HepG2 (cell line): ENCODE measurements around the gene RAC2. TPM values are rescaled to one million over a fixed set of nuclear protein-coding genes. Genes with fewer than 3 reads are reported as not detected.

ENCODE experiments used
- ADNP ChIP-seq: sonication (generic); formaldehyde crosslinking; IDR thresholded peaks from 2 replicates; pipeline ENCODE4 v1.4.0; 2020; ENCODE audit warnings: missing genetic modification reagents
- DR1 ChIP-seq: sonication (generic); formaldehyde crosslinking; IDR thresholded peaks from 2 replicates; pipeline ENCODE4 v1.8.0; 2021; ENCODE audit warnings: mild to moderate bottlenecking, missing genetic modification reagents, inconsistent platforms
- FIP1L1 ChIP-seq: fragments of 200-400 bp; formaldehyde crosslinking; IDR thresholded peaks from 2 replicates; pipeline ENCODE4 v1.6.1; 2018; ENCODE audit warnings: low read depth, mild to moderate bottlenecking, low read length, moderate library complexity, borderline replicate concordance; ENCODE audit not compliant: insufficient read depth
- HNRNPUL1 ChIP-seq: fragments of 200-400 bp; formaldehyde crosslinking; IDR thresholded peaks from 2 replicates; pipeline ENCODE4 v1.6.1; 2017; ENCODE audit warnings: low read depth, mild to moderate bottlenecking, low read length, moderate library complexity
- KLF12 ChIP-seq: sonication (generic); formaldehyde crosslinking; IDR thresholded peaks from 2 replicates; pipeline ENCODE4 v1.4.0; 2020; ENCODE audit warnings: missing genetic modification reagents, borderline replicate concordance
- REXO4 ChIP-seq: sonication (generic); formaldehyde crosslinking; IDR thresholded peaks from 2 replicates; pipeline ENCODE4 v1.8.0; 2022; ENCODE audit warnings: missing genetic modification reagents, mild to moderate bottlenecking, borderline replicate concordance
- TOE1 ChIP-seq: sonication (generic); formaldehyde crosslinking; IDR thresholded peaks from 2 replicates; pipeline ENCODE4 v1.4.0; 2020; ENCODE audit warnings: mild to moderate bottlenecking, missing genetic modification reagents
- U2AF2 ChIP-seq: fragments of 200-400 bp; formaldehyde crosslinking; IDR thresholded peaks from 2 replicates; pipeline ENCODE4 v1.6.1; 2017; ENCODE audit warnings: low read depth, mild to moderate bottlenecking, low read length
- XBP1 ChIP-seq: sonication (generic); formaldehyde crosslinking; IDR thresholded peaks from 2 replicates; pipeline ENCODE4 v1.5.0; 2020; ENCODE audit warnings: missing genetic modification reagents
- ZFP82 ChIP-seq: sonication (generic); formaldehyde crosslinking; IDR thresholded peaks from 2 replicates; pipeline ENCODE4 v1.5.1; 2020; ENCODE audit warnings: mild to moderate bottlenecking, missing genetic modification reagents, borderline replicate concordance
- ZIK1 ChIP-seq: sonication (generic); formaldehyde crosslinking; IDR thresholded peaks from 2 replicates; pipeline ENCODE4 v1.5.0; 2020; ENCODE audit warnings: mild to moderate bottlenecking, low read depth, missing genetic modification reagents, borderline replicate concordance
- ZNF326 ChIP-seq: sonication (generic); formaldehyde crosslinking; IDR thresholded peaks from 2 replicates; pipeline ENCODE4 v1.4.0; 2020; ENCODE audit warnings: missing genetic modification reagents, borderline replicate concordance
- ZNF337 ChIP-seq: sonication (generic); formaldehyde crosslinking; IDR thresholded peaks from 2 replicates; pipeline ENCODE4 v1.5.1; 2020; ENCODE audit warnings: missing genetic modification reagents, low read depth, mild to moderate bottlenecking, borderline replicate concordance
- ZNF484 ChIP-seq: sonication (generic); formaldehyde crosslinking; IDR thresholded peaks from 2 replicates; pipeline ENCODE4 v1.5.1; 2020; ENCODE audit warnings: mild to moderate bottlenecking, low read depth, missing genetic modification reagents, borderline replicate concordance
- polyA plus RNA-seq, 8 experiments: library from polyadenylated mRNA; depleted of rRNA in 3 of 8; stranded (reverse) in 7 of 8; unstranded in 1 of 8; fragments of >200 nt; fragmentation: Illumina TruSeq in 4 of 8; extraction: Trizol in 4 of 8; gene quantifications; 2 replicates each; pipeline versions ENCODE4 v1.2.1 to v1.2.3, GENCODE V29; 2011 to 2016; ENCODE audit warnings: low read depth in 4 of 8, missing spikeins in 1 of 8, mixed read lengths in 1 of 8; ENCODE audit not compliant: insufficient read depth in 1 of 8
- total RNA-seq, 5 experiments: library from RNA; depleted of rRNA; stranded (reverse); fragments of >200 nt; fragmentation: Illumina TruSeq; extraction: Trizol; gene quantifications; 2 replicates each; pipeline ENCODE4 v1.2.3, GENCODE V29; 2016; ENCODE audit warnings: low read depth in 1 of 5
- TF ChIP-seq, protein P1 (sequence below): sonication (generic); formaldehyde crosslinking; IDR thresholded peaks from one replicate; pipeline ENCODE4 v1.5.1; 2020; ENCODE audit warnings: mild to moderate bottlenecking, missing genetic modification reagents; ENCODE audit errors: not compliant biosample characterization
- TF ChIP-seq, protein P2 (sequence below): sonication (generic); formaldehyde crosslinking; IDR thresholded peaks from 2 replicates; pipeline ENCODE4 v1.8.1; 2023; ENCODE audit warnings: mild to moderate bottlenecking, moderate library complexity, missing genetic modification reagents
- TF ChIP-seq, protein P3 (sequence below): sonication (generic); formaldehyde crosslinking; IDR thresholded peaks from 2 replicates; pipeline ENCODE4 v1.4.0; 2020; ENCODE audit warnings: missing genetic modification reagents

The RAC2 gene
- total and polyA plus RNA-seq, 2 of the 13 experiments (the other 11 are each of a cell fraction or from before 2014, with no cell fraction given): 0.73 TPM; not detected in 1

DNA sequence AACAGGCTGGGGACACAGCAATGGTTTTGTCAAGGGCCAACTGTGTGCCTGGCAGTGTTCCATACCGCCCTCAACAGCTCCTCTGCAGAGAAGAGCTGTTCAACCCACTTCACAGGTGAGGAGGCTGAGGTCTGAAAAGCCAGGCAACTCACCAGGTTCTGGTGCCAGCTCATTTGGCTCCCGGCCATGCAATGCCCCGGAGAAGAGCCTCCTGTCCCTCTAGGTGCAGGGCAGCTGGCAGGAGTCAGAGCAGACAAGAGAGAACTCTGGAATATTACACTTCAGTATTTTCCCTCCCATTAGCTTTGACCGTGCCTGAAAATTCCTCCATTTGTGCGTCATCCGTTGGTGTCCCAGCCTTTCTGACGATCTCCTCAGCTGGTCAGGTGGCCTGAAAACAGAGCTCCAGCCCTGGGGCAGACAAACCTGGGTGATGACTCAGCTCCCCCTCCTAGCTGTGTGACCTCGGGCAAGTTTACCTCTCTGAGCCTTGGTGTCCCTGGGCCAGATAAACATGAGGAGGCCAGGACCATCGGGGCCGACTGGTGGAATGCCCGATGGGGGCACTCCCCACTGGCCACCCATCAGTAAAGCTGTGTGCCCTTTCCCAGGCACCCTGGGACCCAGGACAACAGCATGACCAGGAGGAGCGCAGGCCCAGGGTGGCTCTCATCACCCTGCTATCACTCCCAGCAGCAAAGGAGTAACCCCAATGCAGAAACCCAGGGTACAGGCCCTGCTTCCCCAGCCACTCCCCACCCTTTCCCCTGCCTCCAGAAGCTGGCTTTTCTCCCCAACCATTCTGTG lies 46.4 kb downstream of the RAC2 start (continued):
- TF ChIP-seq TOE1 (CRISPR knock-in tag) (no peak), XBP1 (CRISPR knock-in tag) (no peak), ZNF326 (CRISPR knock-in tag) (no peak), ADNP (CRISPR knock-in tag) (peak; percentile 67; the same call in 1 of the 2 replicates), ZFP82 (CRISPR knock-in tag) (no peak), FIP1L1 (no peak), U2AF2 (0 out of 2 replicates have a peak, but pooled peaks have one; percentile 56), ZNF484 (CRISPR knock-in tag) (no peak), ZNF337 (CRISPR knock-in tag) (no peak), REXO4 (CRISPR knock-in tag) (no peak), KLF12 (CRISPR knock-in tag) (no peak), HNRNPUL1 (no peak), DR1 (CRISPR knock-in tag) (no peak; the same call in 1 of the 2 replicates), ZIK1 (CRISPR knock-in tag) (0 out of 2 replicates have a peak, but pooled peaks have one; percentile 44)
- TF ChIP-seq, protein P1, sequence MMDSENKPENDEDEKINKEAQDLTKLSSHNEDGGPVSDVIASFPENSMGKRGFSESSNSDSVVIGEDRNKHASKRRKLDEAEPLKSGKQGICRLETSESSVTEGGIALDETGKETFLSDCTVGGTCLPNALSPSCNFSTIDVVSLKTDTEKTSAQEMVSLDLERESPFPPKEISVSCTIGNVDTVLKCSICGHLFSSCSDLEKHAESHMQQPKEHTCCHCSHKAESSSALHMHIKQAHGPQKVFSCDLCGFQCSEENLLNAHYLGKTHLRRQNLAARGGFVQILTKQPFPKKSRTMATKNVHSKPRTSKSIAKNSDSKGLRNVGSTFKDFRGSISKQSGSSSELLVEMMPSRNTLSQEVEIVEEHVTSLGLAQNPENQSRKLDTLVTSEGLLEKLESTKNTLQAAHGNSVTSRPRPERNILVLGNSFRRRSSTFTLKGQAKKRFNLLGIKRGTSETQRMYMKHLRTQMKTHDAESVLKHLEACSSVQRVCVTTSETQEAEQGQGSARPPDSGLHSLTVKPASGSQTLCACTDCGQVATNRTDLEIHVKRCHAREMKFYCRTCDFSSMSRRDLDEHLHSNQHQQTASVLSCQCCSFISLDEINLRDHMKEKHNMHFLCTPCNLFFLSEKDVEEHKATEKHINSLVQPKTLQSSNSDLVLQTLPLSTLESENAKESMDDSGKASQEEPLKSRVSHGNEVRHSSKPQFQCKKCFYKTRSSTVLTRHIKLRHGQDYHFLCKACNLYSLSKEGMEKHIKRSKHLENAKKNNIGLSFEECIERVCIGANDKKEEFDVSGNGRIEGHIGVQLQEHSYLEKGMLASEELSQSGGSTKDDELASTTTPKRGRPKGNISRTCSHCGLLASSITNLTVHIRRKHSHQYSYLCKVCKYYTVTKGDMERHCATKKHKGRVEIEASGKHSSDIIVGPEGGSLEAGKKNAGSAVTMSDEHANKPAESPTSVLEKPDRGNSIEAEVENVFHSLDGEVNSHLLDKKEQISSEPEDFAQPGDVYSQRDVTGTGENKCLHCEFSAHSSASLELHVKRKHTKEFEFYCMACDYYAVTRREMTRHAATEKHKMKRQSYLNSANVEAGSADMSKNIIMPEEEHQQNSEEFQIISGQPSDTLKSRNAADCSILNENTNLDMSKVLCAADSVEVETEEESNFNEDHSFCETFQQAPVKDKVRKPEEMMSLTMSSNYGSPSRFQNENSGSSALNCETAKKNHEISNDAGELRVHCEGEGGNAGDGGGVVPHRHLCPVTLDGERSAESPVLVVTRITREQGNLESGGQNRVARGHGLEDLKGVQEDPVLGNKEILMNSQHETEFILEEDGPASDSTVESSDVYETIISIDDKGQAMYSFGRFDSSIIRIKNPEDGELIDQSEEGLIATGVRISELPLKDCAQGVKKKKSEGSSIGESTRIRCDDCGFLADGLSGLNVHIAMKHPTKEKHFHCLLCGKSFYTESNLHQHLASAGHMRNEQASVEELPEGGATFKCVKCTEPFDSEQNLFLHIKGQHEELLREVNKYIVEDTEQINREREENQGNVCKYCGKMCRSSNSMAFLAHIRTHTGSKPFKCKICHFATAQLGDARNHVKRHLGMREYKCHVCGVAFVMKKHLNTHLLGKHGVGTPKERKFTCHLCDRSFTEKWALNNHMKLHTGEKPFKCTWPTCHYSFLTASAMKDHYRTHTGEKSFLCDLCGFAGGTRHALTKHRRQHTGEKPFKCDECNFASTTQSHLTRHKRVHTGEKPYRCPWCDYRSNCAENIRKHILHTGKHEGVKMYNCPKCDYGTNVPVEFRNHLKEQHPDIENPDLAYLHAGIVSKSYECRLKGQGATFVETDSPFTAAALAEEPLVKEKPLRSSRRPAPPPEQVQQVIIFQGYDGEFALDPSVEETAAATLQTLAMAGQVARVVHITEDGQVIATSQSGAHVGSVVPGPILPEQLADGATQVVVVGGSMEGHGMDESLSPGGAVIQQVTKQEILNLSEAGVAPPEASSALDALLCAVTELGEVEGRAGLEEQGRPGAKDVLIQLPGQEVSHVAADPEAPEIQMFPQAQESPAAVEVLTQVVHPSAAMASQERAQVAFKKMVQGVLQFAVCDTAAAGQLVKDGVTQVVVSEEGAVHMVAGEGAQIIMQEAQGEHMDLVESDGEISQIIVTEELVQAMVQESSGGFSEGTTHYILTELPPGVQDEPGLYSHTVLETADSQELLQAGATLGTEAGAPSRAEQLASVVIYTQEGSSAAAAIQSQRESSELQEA (CRISPR knock-in tag): no peak
- TF ChIP-seq, protein P2, sequence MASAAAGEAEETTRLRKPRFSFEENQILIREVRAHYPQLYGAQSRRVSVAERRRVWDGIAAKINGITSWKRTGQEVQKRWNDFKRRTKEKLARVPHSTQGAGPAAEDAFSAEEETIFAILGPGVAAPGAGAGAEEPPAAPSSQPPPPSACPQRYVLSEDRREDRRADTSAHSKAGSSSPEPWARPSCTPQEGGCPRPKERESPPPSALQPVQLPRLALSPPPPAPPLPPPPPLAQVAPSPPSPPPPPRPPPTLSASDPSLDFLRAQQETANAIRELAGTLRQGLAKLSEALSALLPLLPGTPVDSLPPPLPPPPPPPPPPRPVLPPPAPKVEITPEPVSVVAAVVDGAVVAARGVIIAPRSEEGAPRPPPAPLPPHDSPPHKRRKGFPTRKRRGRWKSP (CRISPR knock-in tag): no peak
- TF ChIP-seq, protein P3, sequence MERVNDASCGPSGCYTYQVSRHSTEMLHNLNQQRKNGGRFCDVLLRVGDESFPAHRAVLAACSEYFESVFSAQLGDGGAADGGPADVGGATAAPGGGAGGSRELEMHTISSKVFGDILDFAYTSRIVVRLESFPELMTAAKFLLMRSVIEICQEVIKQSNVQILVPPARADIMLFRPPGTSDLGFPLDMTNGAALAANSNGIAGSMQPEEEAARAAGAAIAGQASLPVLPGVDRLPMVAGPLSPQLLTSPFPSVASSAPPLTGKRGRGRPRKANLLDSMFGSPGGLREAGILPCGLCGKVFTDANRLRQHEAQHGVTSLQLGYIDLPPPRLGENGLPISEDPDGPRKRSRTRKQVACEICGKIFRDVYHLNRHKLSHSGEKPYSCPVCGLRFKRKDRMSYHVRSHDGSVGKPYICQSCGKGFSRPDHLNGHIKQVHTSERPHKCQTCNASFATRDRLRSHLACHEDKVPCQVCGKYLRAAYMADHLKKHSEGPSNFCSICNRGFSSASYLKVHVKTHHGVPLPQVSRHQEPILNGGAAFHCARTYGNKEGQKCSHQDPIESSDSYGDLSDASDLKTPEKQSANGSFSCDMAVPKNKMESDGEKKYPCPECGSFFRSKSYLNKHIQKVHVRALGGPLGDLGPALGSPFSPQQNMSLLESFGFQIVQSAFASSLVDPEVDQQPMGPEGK (CRISPR knock-in tag): no peak
